Thyroid gland (tissue), 4 donors: Measurements from ENCODE around the gene YAE1. TPM values are rescaled to one million over a fixed set of nuclear protein-coding genes. Genes with fewer than 3 reads are reported as not detected.

Experiments
- DNase-seq, 2 donors: peaks; one replicate each; pipeline ENCODE4 v3.0.0-alpha.2; 2019
- H3K27ac ChIP-seq, 3 donors: fragments of 200-600 bp; sonication (generic); 1 replicate in 2 of 3; 2 replicates in 1 of 3; pipeline ENCODE4 v1.5.1; 2016 to 2019; ENCODE audit warnings: mild to moderate bottlenecking in 1 of 3, moderate library complexity in 1 of 3
- H3K27me3 ChIP-seq: fragments of 200-600 bp; sonication (generic); one replicate; pipeline ENCODE4 v1.5.1; 2019
- H3K36me3 ChIP-seq, 2 donors: fragments of 200-600 bp; sonication (generic); one replicate each; pipeline ENCODE4 v1.5.1; 2016 to 2019
- H3K4me1 ChIP-seq, 2 donors: fragments of 200-600 bp; sonication (generic); one replicate each; pipeline ENCODE4 v1.5.1; 2017 to 2019
- H3K4me3 ChIP-seq, 3 donors: fragments of 200-600 bp; sonication (generic); replicated peaks in 1 of 3; 1 replicate in 2 of 3; 2 replicates in 1 of 3; pipeline ENCODE4 v1.5.1; 2016; ENCODE audit warnings: mild to moderate bottlenecking in 1 of 3
- H3K9me3 ChIP-seq: fragments of 200-600 bp; sonication (generic); one replicate; pipeline ENCODE4 v1.5.1; 2017
- POLR2A ChIP-seq, 2 donors: fragments of 450-650 bp; IDR thresholded peaks; one replicate each; pipeline ENCODE4 v1.6.1; 2017; ENCODE audit warnings: antibody characterized with exemption in 2 of 2, mild to moderate bottlenecking in 2 of 2, moderate library complexity in 1 of 2
- WGBS, 2 donors: methylation state at CpG; one replicate each; pipeline ENCODE4 v1.1.5; 2017; 5-methylcytosine and 5-hydroxymethylcytosine counted together
- intact Hi-C: fragments of 100-400 bp; cut with DNase I; formaldehyde crosslinking; loops from one replicate; pipeline ENCODE4 v1.15.1; 2023
- total RNA-seq, 4 donors: library from RNA; depleted of rRNA; stranded (reverse); fragments of >200 nt; gene quantifications; one replicate each; pipeline ENCODE4 v1.2.3, GENCODE V29; 2016
- TF ChIP-seq, protein P1 (sequence below), 6 experiments: fragments of 200-600 bp in 3 of 6; fragments of 450-650 bp in 3 of 6; sonication (generic) in 3 of 6; IDR thresholded peaks; one replicate each; pipeline ENCODE4 v1.5.1; 2016 to 2019; ENCODE audit warnings: antibody characterized with exemption in 6 of 6, mild to moderate bottlenecking in 2 of 6, inconsistent platforms in 1 of 6, moderate library complexity in 1 of 6

Gene YAE1
- total RNA-seq, 4 donors from 2014 or later = 27.1 to 59.4 (median 33.6) TPM

DNA sequence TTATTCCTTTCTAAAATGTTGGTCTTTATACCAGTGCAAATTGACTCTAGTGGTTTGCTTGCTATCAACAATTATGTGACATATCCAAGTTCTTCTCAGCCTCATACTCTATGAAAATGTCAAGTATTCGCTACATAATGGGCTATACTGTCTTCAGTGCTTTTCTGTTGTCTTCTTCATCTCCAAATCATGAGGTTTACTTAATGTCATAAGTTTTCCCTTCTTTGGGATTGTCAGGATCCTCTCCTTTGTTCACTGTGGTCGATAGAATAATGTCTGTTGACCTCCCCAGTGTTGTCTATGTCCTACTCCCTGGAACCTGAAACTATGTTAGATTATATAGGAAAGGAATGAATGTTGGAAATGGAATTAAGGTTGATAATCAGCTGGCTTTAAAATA is 40.7 kb downstream of the YAE1 start:
- no peak overlapping the region for H3K27ac ChIP-seq
- DNase-seq = no peak
- intact Hi-C loops = no loop called here

GRCh38 chr7:39607865-39608264 is 41.7 kb downstream of the YAE1 start:
- Histone ChIP-seq H3K36me3 (no peaks in the 10 kb centered on the region), H3K9me3 (no peaks in the 10 kb centered on the region), H3K4me1 (peaks cover 0 to 8% of the 10 kb centered on the region in 2 donors), H3K27ac (no peak overlapping the region), H3K27me3 (no peaks in the 10 kb centered on the region), H3K4me3 (no peak overlapping the region)
- no peak for DNase-seq
- intact Hi-C loops = no loop called here
- TF ChIP-seq, protein P1, sequence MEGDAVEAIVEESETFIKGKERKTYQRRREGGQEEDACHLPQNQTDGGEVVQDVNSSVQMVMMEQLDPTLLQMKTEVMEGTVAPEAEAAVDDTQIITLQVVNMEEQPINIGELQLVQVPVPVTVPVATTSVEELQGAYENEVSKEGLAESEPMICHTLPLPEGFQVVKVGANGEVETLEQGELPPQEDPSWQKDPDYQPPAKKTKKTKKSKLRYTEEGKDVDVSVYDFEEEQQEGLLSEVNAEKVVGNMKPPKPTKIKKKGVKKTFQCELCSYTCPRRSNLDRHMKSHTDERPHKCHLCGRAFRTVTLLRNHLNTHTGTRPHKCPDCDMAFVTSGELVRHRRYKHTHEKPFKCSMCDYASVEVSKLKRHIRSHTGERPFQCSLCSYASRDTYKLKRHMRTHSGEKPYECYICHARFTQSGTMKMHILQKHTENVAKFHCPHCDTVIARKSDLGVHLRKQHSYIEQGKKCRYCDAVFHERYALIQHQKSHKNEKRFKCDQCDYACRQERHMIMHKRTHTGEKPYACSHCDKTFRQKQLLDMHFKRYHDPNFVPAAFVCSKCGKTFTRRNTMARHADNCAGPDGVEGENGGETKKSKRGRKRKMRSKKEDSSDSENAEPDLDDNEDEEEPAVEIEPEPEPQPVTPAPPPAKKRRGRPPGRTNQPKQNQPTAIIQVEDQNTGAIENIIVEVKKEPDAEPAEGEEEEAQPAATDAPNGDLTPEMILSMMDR (IDR thresholded peaks at IDR 0.05) = no peak
- TF ChIP-seq POLR2A (IDR thresholded peaks at IDR 0.05) = no peak
- WGBS, 2 donors = 94 to 98% methylated on average over 2 of the region's 2 CpGs

More for the DNA sequence above, 40.7 kb downstream of the YAE1 start:
- Histone ChIP-seq H3K4me3 (no peak overlapping the region), H3K36me3 (no peaks in the 10 kb centered on the region), H3K4me1 (peaks cover 0 to 8% of the 10 kb centered on the region in 2 donors), H3K9me3 (no peaks in the 10 kb centered on the region), H3K27me3 (no peaks in the 10 kb centered on the region)
- 93 to 95% methylated on average over 2 of the region's 2 CpGs for WGBS, 2 donors
- TF ChIP-seq POLR2A (IDR thresholded peaks at IDR 0.05) = no peak
- TF ChIP-seq, protein P1 (IDR thresholded peaks at IDR 0.05) = no peak

- Histone ChIP-seq H3K27me3 (no peaks in the 10 kb centered on the region), H3K4me3 (no peak overlapping the region), H3K9me3 (no peaks in the 10 kb centered on the region), H3K4me1 (peaks cover 0 to 8% of the 10 kb centered on the region in 2 donors), H3K36me3 (no peaks in the 10 kb centered on the region), H3K27ac (no peak overlapping the region)
- intact Hi-C loops = no loop called here
- DNase-seq = no peak
- 69 to 82% methylated on average over 3 of the region's 3 CpGs for WGBS, 2 donors
- no peak for TF ChIP-seq POLR2A (IDR thresholded peaks at IDR 0.05)
- TF ChIP-seq, protein P1 (IDR thresholded peaks at IDR 0.05) = no peak
Observed at GRCh38 chr7:39608278-39608677, 42.1 kb downstream of the YAE1 start.

DNA sequence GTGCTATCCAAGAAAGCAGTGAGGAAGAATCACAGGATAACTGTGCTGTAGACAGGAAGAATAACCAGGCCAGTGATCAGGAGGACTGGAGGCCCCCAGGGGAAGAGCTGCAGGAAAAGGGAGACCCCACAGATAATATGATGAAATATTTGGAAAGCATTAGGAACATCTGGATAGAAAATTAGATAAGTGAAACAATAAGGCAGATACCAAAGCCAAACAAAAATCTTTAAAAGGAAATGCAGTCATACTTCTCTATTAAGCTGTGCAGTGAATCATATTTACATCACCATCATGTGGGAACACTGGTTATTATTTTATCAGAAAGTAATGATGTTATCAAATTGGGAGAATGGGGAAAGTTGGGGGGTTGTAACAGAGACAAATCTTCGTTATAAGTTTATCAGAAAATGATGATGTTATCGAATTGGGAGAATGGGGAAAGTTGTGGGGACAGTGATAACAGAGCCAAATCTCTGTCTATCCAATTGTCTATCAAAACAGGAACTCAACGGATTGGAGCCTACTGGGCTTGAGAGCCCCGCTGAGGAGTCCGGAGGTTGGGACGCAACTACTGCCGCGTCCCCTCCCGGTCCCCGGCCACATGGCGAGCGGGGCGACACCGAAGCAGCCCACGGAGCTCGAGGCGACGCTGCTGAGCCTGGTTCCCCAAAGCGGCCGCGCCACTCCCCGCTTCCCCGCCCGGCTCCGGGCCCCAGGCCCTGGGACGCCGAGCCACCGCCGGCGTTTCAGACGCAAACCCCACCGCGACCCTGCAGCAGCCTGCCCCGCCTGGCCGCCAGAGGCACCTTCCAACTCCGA is 43.1 kb downstream of the YAE1 start:
- H3K27me3 ChIP-seq = no peaks in the 10 kb centered on the region

DNA sequence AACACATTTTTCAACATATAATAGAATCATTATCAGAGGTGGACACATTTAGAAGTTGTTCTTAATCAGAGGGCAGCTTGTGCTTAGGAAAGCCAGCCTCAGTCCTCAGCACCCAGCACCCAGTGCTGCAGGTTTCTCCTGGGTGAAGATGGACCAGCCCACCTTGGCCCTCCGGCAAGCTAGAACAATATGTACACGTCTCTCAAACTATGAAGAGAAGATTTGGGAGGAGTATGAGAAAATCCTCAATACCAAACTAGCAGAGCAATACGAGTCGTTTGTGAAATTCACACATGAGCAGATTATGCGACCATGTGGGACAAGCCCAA is 43.7 kb downstream of the YAE1 start:
- peaks cover 0 to 8% of the 10 kb centered on the region in 2 donors for H3K4me1 ChIP-seq
- no peaks in the 10 kb centered on the region for H3K27me3 ChIP-seq
- H3K36me3 ChIP-seq = no peaks in the 10 kb centered on the region
- intact Hi-C loops = no loop called here
- H3K9me3 ChIP-seq = no peaks in the 10 kb centered on the region
- peak overlapping the region in 1 of 3 donors; percentile 10 for H3K4me3 ChIP-seq
- peak overlapping the region in 1 of 3 donors; percentile 26 for H3K27ac ChIP-seq
- WGBS, 2 donors = 72 to 88% methylated on average over 5 of the region's 5 CpGs
- DNase-seq = no peak
- TF ChIP-seq, protein P1 (IDR thresholded peaks at IDR 0.05) = peak in 1 of 6 experiments; percentile 6
- TF ChIP-seq POLR2A (IDR thresholded peaks at IDR 0.05) = no peak

More for the DNA sequence above, 43.1 kb downstream of the YAE1 start:
- DNase-seq = peak in 1 of 2 donors; percentile 11
- 9 to 11% methylated on average over 21 to 36 of the region's 36 CpGs for WGBS, 2 donors
- intact Hi-C loops = no loop called here
- Histone ChIP-seq H3K9me3 (no peaks in the 10 kb centered on the region), H3K36me3 (no peaks in the 10 kb centered on the region), H3K4me1 (peaks cover 0 to 8% of the 10 kb centered on the region in 2 donors), H3K4me3 (peak overlapping the region in 1 of 3 donors; percentile 10), H3K27ac (peak overlapping the region in 1 of 3 donors; percentile 26)
- TF ChIP-seq POLR2A (IDR thresholded peaks at IDR 0.05) = no peak
- TF ChIP-seq, protein P1 (IDR thresholded peaks at IDR 0.05) = no peak
